NK-92 (cell line): Measurements from ENCODE around the gene GLRX2.
A peak's percentile ranks its signal among the peaks of the same experiment; 100 is the strongest.
"Not testable (repeated sequence)": the region's sequence is repeated elsewhere in the genome, so short reads cannot be mapped to it uniquely, and the experiment has no call there.

Experiments
- DNase-seq: peaks from one replicate; lab custom pipeline; 2025; ENCODE audit not compliant: unreplicated experiment; lab: John Stamatoyannopoulos, UW

The GLRX2 gene

GRCh38 chr1:193068013-193068412, 37.2 kb downstream of the GLRX2 start:
- no peak for DNase-seq

- no peak for DNase-seq
These were observed 38.6 kb downstream of the GLRX2 start for GRCh38 chr1:193066606-193067005.

GRCh38 chr1:193065954-193066353, 39.3 kb downstream of the GLRX2 start:
- DNase-seq = no peak

- no peak for DNase-seq
These were observed 42.3 kb downstream of the GLRX2 start for GRCh38 chr1:193062698-193063463.

- no peak for DNase-seq
These were observed 44.3 kb downstream of the GLRX2 start for GRCh38 chr1:193060938-193061337.

GRCh38 chr1:193060406-193060805, 44.8 kb downstream of the GLRX2 start:
- no peak for DNase-seq

GRCh38 chr1:193060115-193060403, 45.2 kb downstream of the GLRX2 start:
- DNase-seq = no peak

GRCh38 chr1:193059282-193060114, 45.7 kb downstream of the GLRX2 start, which contains the start of the genes RO60 and UCHL5:
Gene RO60 (plus strand): TSS chr1:193059612. CDS start chr1:193069055, 9,443 bp downstream.
Gene UCHL5 (minus strand): TSS chr1:193059360. CDS start chr1:193059260, 100 bp downstream.
- peak; percentile 63 for DNase-seq

- DNase-seq = no peak
These were observed 46.5 kb downstream of the GLRX2 start for GRCh38 chr1:193058529-193059281.

- DNase-seq = no peak
These were observed 51.0 kb downstream of the GLRX2 start for GRCh38 chr1:193054169-193054675.

- not testable (repeated sequence) for DNase-seq
These were observed 56.3 kb downstream of the GLRX2 start for GRCh38 chr1:193048913-193049312.
